Kidney (tissue), 14 donors: Measurements from ENCODE around the gene TEN1. TPM values are rescaled to one million over a fixed set of nuclear protein-coding genes. Genes with fewer than 3 reads are reported as not detected.
A peak's percentile ranks its signal among the peaks of the same experiment; 100 is the strongest.

Experiments
- DNase-seq, 5 donors: peaks; one replicate each; pipeline ENCODE4 v3.0.0-alpha.2; 2013 to 2020
- FAIRE-seq: peaks from 2 replicates; lab custom pipeline; 2012; peaks lifted over from hg19 to GRCh38; lab: Jason Lieb, UNC
- H3K27ac ChIP-seq, 2 donors: one replicate each; pipeline ENCODE4 v1.7.0; 2013; ENCODE audit warnings: low read depth in 2 of 2, low read length in 2 of 2, inconsistent platforms in 1 of 2
- H3K27me3 ChIP-seq: one replicate; pipeline ENCODE4 v1.7.1; 2013; ENCODE audit warnings: low read length, inconsistent platforms; ENCODE audit not compliant: control insufficient read depth, insufficient read depth
- H3K36me3 ChIP-seq, 3 donors: one replicate each; pipeline versions ENCODE4 v1.7.0 to v1.7.1; 2013; ENCODE audit warnings: low read length in 3 of 3, control low read depth in 1 of 3, inconsistent platforms in 1 of 3; ENCODE audit not compliant: insufficient read depth in 3 of 3, control insufficient read depth in 2 of 3
- H3K4me1 ChIP-seq, 3 donors: one replicate each; pipeline versions ENCODE4 v1.7.0 to v1.7.1; 2013; ENCODE audit warnings: low read length in 3 of 3, inconsistent platforms in 1 of 3, low read depth in 1 of 3; ENCODE audit not compliant: control insufficient read depth in 2 of 3, insufficient read depth in 2 of 3
- H3K4me3 ChIP-seq, 3 donors: one replicate each; pipeline versions ENCODE4 v1.7.0 to v1.8.1; 2013; ENCODE audit warnings: low read length in 3 of 3, control low read depth in 1 of 3, inconsistent platforms in 1 of 3
- H3K9ac ChIP-seq, 3 donors: one replicate each; pipeline versions ENCODE4 v1.7.0 to v1.7.1; 2013; ENCODE audit warnings: low read length in 3 of 3, control low read depth in 1 of 3, inconsistent platforms in 1 of 3
- H3K9me3 ChIP-seq, 3 donors: one replicate each; pipeline versions ENCODE4 v1.7.0 to v1.7.1; 2013; ENCODE audit warnings: low read length in 3 of 3, control low read depth in 1 of 3, inconsistent platforms in 1 of 3; ENCODE audit not compliant: control insufficient read depth in 2 of 3, insufficient read depth in 1 of 3
- CTCF ChIP-seq: IDR thresholded peaks from 3 replicates; pipeline ENCODE4 v1.5.1; 2012; ENCODE audit warnings: mild to moderate bottlenecking, moderate library complexity, borderline replicate concordance; ENCODE audit not compliant: insufficient read depth; ENCODE audit errors: extremely low read depth
- intact Hi-C: fragments of 100-400 bp; cut with DNase I; formaldehyde crosslinking; loops from one replicate; pipeline ENCODE4 v1.11.1; 2022
- polyA plus RNA-seq: library from polyadenylated mRNA; stranded (reverse); fragments of 350-450 nt; fragmentation: Illumina TruSeq; extraction: RNeasy Lipid Tissue Mini Kit (QIAGEN cat#74804); gene quantifications from one replicate; pipeline ENCODE4 v1.2.3, GENCODE V29; 2014; ENCODE audit warnings: low read depth, low replicate concordance; ENCODE audit not compliant: insufficient read depth
- total RNA-seq: library from RNA; stranded (reverse); fragmentation: NEBNext Ultra II Directional; extraction: Animal tissue kit (Norgen Biotek cat#: 25700); gene quantifications from one replicate; pipeline ENCODE4 v1.2.1, GENCODE V29; 2021
- donor health status: control.
- donor health status: control.
- donor health status: control.
- donor health status: control.
- donor health status: control.
- donor health status: DM: yes; HTN: yes; CAD: no.
- donor health status: Normal renal cell carcinoma (clear cell type).

Gene TEN1
- total and polyA plus RNA-seq, 2 donors from 2014 or later: 21.3 to 40.8 TPM

DNA sequence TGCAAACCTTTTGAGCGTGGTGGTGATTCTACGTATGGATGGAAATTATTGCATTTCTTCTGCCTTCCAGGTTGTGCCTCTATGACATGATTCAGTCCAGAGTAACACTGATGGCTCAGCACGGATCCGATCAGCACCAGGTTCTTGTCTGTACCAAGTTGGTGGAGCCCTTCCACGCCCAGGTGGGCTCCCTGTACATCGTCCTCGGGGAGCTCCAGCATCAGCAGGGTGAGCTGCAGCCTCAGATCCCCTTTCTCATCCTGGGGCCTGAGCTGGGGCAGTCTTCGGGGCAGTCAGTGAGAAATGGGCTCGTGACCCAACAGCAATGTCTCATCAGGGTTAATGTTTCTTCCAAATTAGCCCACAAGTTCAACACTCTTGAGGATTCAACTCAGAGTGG is 12.4 kb downstream of the TEN1 start:
- Histone ChIP-seq H3K27ac (no peak overlapping the region), H3K36me3 (peaks cover 0 to 10% (median 4%) of the 10 kb centered on the region in 3 donors), H3K4me3 (no peak overlapping the region), H3K9ac (no peak overlapping the region), H3K4me1 (peaks cover 0 to 3% (median 0%) of the 10 kb centered on the region in 3 donors), H3K27me3 (no peaks in the 10 kb centered on the region), H3K9me3 (no peaks in the 10 kb centered on the region)
- DNase-seq (peak in 1 of 5 donors; percentile 37), FAIRE-seq (no peak)
- intact Hi-C loops: no loop called here
- TF ChIP-seq CTCF: no peak

DNA sequence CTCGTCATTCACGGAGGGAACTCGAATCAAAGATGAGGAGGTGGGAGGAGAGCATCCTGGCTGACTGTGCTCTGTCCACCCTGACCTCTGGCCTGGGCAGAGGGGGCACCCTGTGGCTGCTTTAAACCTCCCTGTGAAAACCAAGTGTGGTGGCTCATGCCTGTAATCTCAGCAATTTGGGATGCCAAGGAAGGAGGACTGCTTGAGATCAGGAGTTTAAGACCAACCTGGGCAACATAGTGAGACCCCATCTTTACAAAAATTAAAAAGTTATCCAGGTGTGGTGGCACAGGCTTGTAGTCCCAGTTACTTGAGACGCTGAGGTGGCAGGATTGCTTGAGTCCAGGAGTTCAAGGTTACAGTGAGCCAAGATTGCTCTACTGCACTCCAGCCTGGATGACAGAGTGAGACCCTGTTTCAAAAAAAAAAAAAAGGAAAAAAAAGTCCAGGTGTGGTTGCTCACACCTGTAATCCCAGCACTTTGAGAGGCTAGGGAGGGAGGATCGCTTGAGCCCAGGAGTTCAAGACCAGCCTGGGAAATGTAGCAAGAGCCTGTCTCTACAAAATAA is 15.8 kb downstream of the TEN1 start:
- intact Hi-C loops: no loop called here
- H3K36me3 ChIP-seq: peaks cover 0 to 5% (median 4%) of the 10 kb centered on the region in 3 donors
- no peak overlapping the region for H3K9ac ChIP-seq
- H3K27me3 ChIP-seq: no peaks in the 10 kb centered on the region
- FAIRE-seq (no peak), DNase-seq (peak in 2 of 5 donors; percentile 19 to 39)
- H3K9me3 ChIP-seq: no peaks in the 10 kb centered on the region
- H3K4me3 ChIP-seq: no peak overlapping the region
- TF ChIP-seq CTCF: no peak
- H3K27ac ChIP-seq: peak overlapping the region in 1 of 2 donors; percentile 57
- H3K4me1 ChIP-seq: peaks cover 0 to 6% (median 4%) of the 10 kb centered on the region in 3 donors

DNA sequence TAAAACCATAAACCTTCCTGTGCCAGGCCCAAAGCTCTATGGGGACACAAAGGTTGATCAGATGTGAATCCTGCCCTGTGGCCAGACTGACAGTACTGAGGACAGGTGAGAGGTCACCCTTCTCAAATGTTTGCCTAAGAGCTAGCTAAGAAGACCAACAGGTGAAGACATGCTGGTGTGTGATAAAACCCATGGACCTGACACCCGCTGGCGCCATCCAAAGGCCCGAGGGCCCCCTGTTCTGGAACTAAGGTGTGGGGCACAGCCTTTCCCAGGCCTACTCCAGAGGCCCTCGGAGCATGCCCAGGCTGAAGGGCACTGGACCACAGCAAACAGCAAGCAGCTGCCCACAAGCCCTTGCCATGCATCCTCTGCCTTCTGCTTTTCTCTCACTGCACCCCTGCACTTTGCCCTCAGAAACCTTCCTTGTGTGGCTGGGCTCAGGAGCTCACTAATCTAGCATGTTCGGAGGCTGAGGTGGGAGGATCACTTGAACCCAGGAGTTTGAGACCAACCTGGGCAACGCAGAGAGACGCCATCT is 16.4 kb downstream of the TEN1 start:
- intact Hi-C loops: no loop called here

More for the DNA sequence above, 16.4 kb downstream of the TEN1 start:
- Histone ChIP-seq H3K27me3 (no peaks in the 10 kb centered on the region), H3K27ac (peak overlapping the region; percentile 32 to 57), H3K9me3 (no peaks in the 10 kb centered on the region), H3K36me3 (peaks cover 0 to 5% (median 4%) of the 10 kb centered on the region in 3 donors), H3K4me1 (peaks cover 0 to 6% (median 4%) of the 10 kb centered on the region in 3 donors), H3K4me3 (no peak overlapping the region), H3K9ac (no peak overlapping the region)
- FAIRE-seq (no peak), DNase-seq (peak in 2 of 5 donors; percentile 21 to 32)
- no peak for TF ChIP-seq CTCF
